C4-2B (cell line): ENCODE results near the gene ITPKA.

Experiments used
- CTCF ChIP-seq: fragments of 450-650 bp; conservative IDR thresholded peaks from 2 replicates; pipeline ENCODE4 v1.5.1; 2017; ENCODE audit warnings: mild to moderate bottlenecking
- ZFX ChIP-seq: fragments of 450-650 bp; IDR thresholded peaks from 2 replicates; pipeline ENCODE4 v1.6.1; 2017

- TF ChIP-seq CTCF: no peak
- no peak for TF ChIP-seq ZFX
Measured at GRCh38 chr15:41511331-41511898, 17.7 kb downstream of the ITPKA start.
